CD8-positive, alpha-beta memory T cell (primary cell): ENCODE measurements around the gene LYZL6. TPM values are rescaled to one million over a fixed set of nuclear protein-coding genes. Genes with fewer than 3 reads are reported as not detected.

Experiments used
- CTCF ChIA-PET: fragments of 350-600 bp; sonication (Branson Sonifier 250); formaldehyde crosslinking; loops from one replicate; lab custom pipeline; 2021; ENCODE audit warnings: antibody characterized with exemption; lab: Charles Lee
- POLR2A ChIA-PET: fragments of 350-600 bp; sonication (Branson Sonifier 250); formaldehyde crosslinking; loops from one replicate; lab custom pipeline; 2021; ENCODE audit warnings: antibody characterized with exemption; lab: Charles Lee
- DNase-seq, 5 donors: peaks; one replicate each; pipeline versions ENCODE4 v3.0.0 to v3.0.0-alpha.2; 2020 to 2022; ENCODE audit warnings: mixed read lengths in 1 of 5
- H3K27ac ChIP-seq: one replicate; pipeline ENCODE4 v1.7.0; 2013; ENCODE audit warnings: low read depth, mild to moderate bottlenecking, low read length, moderate library complexity
- H3K27me3 ChIP-seq: 2 replicates; pipeline ENCODE4 v1.7.0; 2013; ENCODE audit warnings: low read length, mild to moderate bottlenecking; ENCODE audit not compliant: insufficient read depth, poor library complexity, severe bottlenecking
- H3K36me3 ChIP-seq: 2 replicates; pipeline ENCODE4 v1.7.0; 2013; ENCODE audit warnings: mild to moderate bottlenecking, low read length, moderate library complexity; ENCODE audit not compliant: insufficient read depth
- H3K4me1 ChIP-seq: 2 replicates; pipeline ENCODE4 v1.7.0; 2013; ENCODE audit warnings: mild to moderate bottlenecking, low read length, moderate library complexity; ENCODE audit not compliant: insufficient read depth
- H3K4me3 ChIP-seq: 2 replicates; pipeline ENCODE4 v1.7.0; 2013; ENCODE audit warnings: mild to moderate bottlenecking, low read length
- H3K9me3 ChIP-seq: 2 replicates; pipeline ENCODE4 v1.7.0; 2013; ENCODE audit warnings: mild to moderate bottlenecking, low read length
- H3K27ac Mint-ChIP-seq, 8 donors: one replicate each; pipeline ENCODE4 v1.8.0; 2020 to 2021; ENCODE audit warnings: mixed read lengths in 8 of 8, mild to moderate bottlenecking in 6 of 8, inconsistent platforms in 3 of 8, moderate library complexity in 3 of 8
- H3K27me3 Mint-ChIP-seq, 2 donors: one replicate each; pipeline ENCODE4 v1.8.0; 2020 to 2021; ENCODE audit warnings: mixed read lengths in 2 of 2, mild to moderate bottlenecking in 1 of 2, moderate library complexity in 1 of 2
- H3K36me3 Mint-ChIP-seq, 3 donors: one replicate each; pipeline ENCODE4 v1.8.0; 2020 to 2021; ENCODE audit warnings: mixed read lengths in 3 of 3, inconsistent platforms in 1 of 3, mild to moderate bottlenecking in 1 of 3
- H3K4me1 Mint-ChIP-seq, 3 donors: one replicate each; pipeline ENCODE4 v1.8.0; 2020 to 2021; ENCODE audit warnings: mixed read lengths in 3 of 3, inconsistent platforms in 1 of 3, mild to moderate bottlenecking in 1 of 3
- H3K4me3 Mint-ChIP-seq, 7 donors: one replicate each; pipeline ENCODE4 v1.8.0; 2020 to 2021; ENCODE audit warnings: mixed read lengths in 7 of 7, mild to moderate bottlenecking in 6 of 7, moderate library complexity in 4 of 7, inconsistent platforms in 2 of 7
- H3K9me3 Mint-ChIP-seq, 5 donors: one replicate each; pipeline ENCODE4 v1.8.0; 2020 to 2022; ENCODE audit warnings: mixed read lengths in 5 of 5, mild to moderate bottlenecking in 3 of 5, moderate library complexity in 2 of 5, inconsistent platforms in 1 of 5
- polyA plus RNA-seq: library from polyadenylated mRNA; unstranded; fragments of 300-500 nt; fragmentation: Illumina TruSeq; gene quantifications from one replicate; pipeline ENCODE4 v1.2.3, GENCODE V29; 2021
- total RNA-seq, 2 experiments: library from RNA; stranded (reverse); gene quantifications; one replicate each; pipeline ENCODE4 v1.2.3, GENCODE V29; 2021

LYZL6 gene
- total and polyA plus RNA-seq, 3 experiments from 2014 or later, result not detected

DNA sequence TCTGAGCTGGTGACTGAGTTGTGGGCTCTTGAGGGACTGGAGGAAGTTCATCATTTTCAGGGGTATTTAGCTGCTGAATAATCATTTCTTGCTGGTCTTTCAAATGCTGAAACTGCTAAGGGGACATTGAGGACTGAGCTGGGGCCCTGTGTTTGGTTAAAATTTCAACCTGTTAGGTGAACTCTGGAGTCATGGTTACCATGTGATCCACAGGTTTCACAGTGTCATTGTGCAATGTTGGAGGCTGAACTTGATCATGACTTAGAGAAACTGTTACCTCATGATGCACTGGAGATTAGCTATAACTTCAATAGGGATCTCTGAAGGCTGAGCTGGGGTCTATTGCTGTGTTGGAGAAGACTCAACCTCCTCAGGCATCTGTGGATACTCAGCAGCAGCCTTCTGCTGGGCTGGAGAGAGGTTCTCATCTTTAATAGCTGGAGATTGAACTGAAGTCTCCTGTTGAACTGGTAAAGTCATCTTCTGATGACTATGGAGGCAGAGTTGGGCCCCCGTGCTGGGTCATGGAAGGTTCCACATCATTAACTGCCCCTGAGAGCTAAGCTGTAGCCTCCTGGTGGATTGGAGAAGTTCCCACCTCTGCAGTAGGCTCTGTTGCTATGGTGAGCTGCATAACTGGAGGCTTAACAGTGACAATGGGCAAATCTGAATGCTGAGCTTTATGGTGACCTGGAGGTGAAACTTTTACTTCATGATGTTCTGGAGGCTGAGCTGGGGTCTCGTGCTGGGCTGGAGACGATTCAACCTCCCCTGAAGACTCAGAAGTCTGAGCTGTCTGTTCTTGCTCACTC is 28.2 kb downstream of the LYZL6 start:
- H3K9me3 ChIP-seq, result no peaks in the 10 kb centered on the region
- no peak overlapping the region for H3K4me3 ChIP-seq
- peak overlapping the region in 3 of 8 donors; percentile 29 to 73 (median 36) for H3K27ac Mint-ChIP-seq
- POLR2A ChIA-PET, result interaction anchor here (1.5 kb wide), 1 partner anchor 47 kb away, joined by 4 read pairs; the partner anchor contains the start of gene HEATR9
- H3K9me3 Mint-ChIP-seq, result no peaks in the 10 kb centered on the region
- H3K4me1 Mint-ChIP-seq, result peaks cover 57 to 85% (median 64%) of the 10 kb centered on the region in 3 donors
- no peaks in the 10 kb centered on the region for H3K36me3 ChIP-seq
- H3K27me3 ChIP-seq, result no peaks in the 10 kb centered on the region
- DNase-seq, result no peak
- peaks cover 22% of the 10 kb centered on the region for H3K4me1 ChIP-seq
- CTCF ChIA-PET, result interaction anchor here (0.8 to 3.2 kb wide), 8 partner anchors 8 to 66 kb away, joined by 3 to 13 read pairs (median 5); partner anchors contain the start of genes HEATR9 and RDM1
- peaks cover 4 to 9% (median 8%) of the 10 kb centered on the region in 3 donors for H3K36me3 Mint-ChIP-seq
- H3K4me3 Mint-ChIP-seq, result peak overlapping the region in 3 of 7 donors; percentile 8 to 19 (median 16)
- H3K27ac ChIP-seq, result no peak overlapping the region
- no peaks in the 10 kb centered on the region for H3K27me3 Mint-ChIP-seq

DNA sequence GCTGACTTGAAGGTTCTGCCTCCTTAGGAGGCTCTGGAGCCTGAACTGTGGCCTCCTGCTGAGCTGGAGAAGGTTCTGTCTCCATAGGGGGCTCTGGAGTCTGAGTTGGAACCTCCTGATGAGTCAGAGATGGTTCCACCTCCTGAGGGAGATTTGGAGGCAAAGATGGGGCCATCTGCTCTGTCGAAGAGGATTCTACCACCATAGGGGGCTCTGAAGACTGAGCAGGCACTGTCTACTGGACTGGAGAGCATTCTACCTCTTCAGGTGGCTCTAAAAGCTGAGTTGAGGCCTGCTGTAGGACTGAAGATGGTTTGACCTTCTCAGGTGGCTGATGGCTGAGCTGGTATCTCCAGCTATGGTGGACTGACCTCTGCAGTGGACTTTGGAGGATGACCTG is 29.2 kb downstream of the LYZL6 start:
- CTCF ChIA-PET, result interaction anchor here (1.2 to 3.2 kb wide), 4 partner anchors 13 to 65 kb away, joined by 4 to 13 read pairs (median 6); partner anchors contain the start of gene RDM1
- Histone ChIP-seq H3K27me3 (no peaks in the 10 kb centered on the region), H3K9me3 (no peaks in the 10 kb centered on the region), H3K27ac (no peak overlapping the region), H3K4me1 (peaks cover 22% of the 10 kb centered on the region), H3K4me3 (no peak overlapping the region), H3K36me3 (no peaks in the 10 kb centered on the region)
- H3K9me3 Mint-ChIP-seq, result no peaks in the 10 kb centered on the region
- no peak for DNase-seq
- H3K4me1 Mint-ChIP-seq, result peaks cover 58 to 85% (median 66%) of the 10 kb centered on the region in 3 donors
- H3K27ac Mint-ChIP-seq, result peak overlapping the region in 2 of 8 donors; percentile 8 to 10
- POLR2A ChIA-PET, result interaction anchor here (0.8 to 1.5 kb wide), 2 partner anchors 16 to 46 kb away, joined by 3 to 4 read pairs; partner anchors contain the start of gene HEATR9
- H3K4me3 Mint-ChIP-seq, result peak overlapping the region in 2 of 7 donors; percentile 35 to 46
- H3K27me3 Mint-ChIP-seq, result no peaks in the 10 kb centered on the region
- H3K36me3 Mint-ChIP-seq, result peaks cover 0 to 9% (median 8%) of the 10 kb centered on the region in 3 donors

DNA sequence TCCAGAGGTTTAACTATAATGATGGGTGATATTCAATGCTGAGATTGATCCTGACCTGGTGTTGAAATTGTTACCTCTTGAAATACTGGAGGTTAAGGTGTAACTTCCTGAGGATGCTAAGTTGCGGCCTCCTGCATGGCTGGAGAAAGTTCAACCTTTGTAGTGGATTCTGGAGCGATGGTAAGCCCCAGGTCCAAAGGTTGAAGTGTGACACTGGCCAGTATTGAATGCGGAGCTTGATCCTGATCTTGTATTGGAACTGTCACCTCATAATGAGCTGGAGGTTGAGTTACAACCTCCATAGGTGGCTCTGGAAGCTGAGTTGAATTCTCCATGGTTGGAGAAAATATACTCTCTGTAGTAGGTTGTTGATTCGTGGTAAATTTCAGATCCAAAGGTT is 29.9 kb downstream of the LYZL6 start:
- no peaks in the 10 kb centered on the region for H3K27me3 Mint-ChIP-seq
- peak overlapping the region in 6 of 7 donors; percentile 35 to 77 (median 62) for H3K4me3 Mint-ChIP-seq
- DNase-seq, result no peak
- no peak overlapping the region for H3K4me3 ChIP-seq
- no peaks in the 10 kb centered on the region for H3K9me3 Mint-ChIP-seq
- H3K4me1 ChIP-seq, result peaks cover 22% of the 10 kb centered on the region
- CTCF ChIA-PET, result interaction anchor here (1.2 to 3.2 kb wide), 2 partner anchors 13 to 17 kb away, joined by 4 to 13 read pairs; partner anchors contain the start of gene RDM1
- POLR2A ChIA-PET, result interaction anchor here (0.8 kb wide), 1 partner anchor 15 kb away, joined by 3 read pairs; no protein-coding TSS in a partner anchor
- peak overlapping the region in 4 of 8 donors; percentile 27 to 76 (median 40) for H3K27ac Mint-ChIP-seq
- no peaks in the 10 kb centered on the region for H3K36me3 ChIP-seq
- H3K36me3 Mint-ChIP-seq, result peaks cover 5 to 10% (median 9%) of the 10 kb centered on the region in 3 donors
- H3K4me1 Mint-ChIP-seq, result peaks cover 61 to 88% (median 70%) of the 10 kb centered on the region in 3 donors
- H3K27me3 ChIP-seq, result no peaks in the 10 kb centered on the region
- H3K27ac ChIP-seq, result no peak overlapping the region
- H3K9me3 ChIP-seq, result no peaks in the 10 kb centered on the region

- peak overlapping the region in 4 of 8 donors; percentile 3 to 76 (median 41) for H3K27ac Mint-ChIP-seq
- no peaks in the 10 kb centered on the region for H3K36me3 ChIP-seq
- H3K9me3 ChIP-seq, result no peaks in the 10 kb centered on the region
- no peaks in the 10 kb centered on the region for H3K27me3 Mint-ChIP-seq
- peaks cover 61 to 88% (median 72%) of the 10 kb centered on the region in 3 donors for H3K4me1 Mint-ChIP-seq
- H3K36me3 Mint-ChIP-seq, result peaks cover 5 to 10% (median 7%) of the 10 kb centered on the region in 3 donors
- no peak overlapping the region for H3K4me3 ChIP-seq
- DNase-seq, result no peak
- ChIA-PET POLR2A (no interaction called here), CTCF (no interaction called here)
- H3K4me1 ChIP-seq, result peaks cover 22% of the 10 kb centered on the region
- no peaks in the 10 kb centered on the region for H3K27me3 ChIP-seq
- H3K4me3 Mint-ChIP-seq, result peak overlapping the region in 5 of 7 donors; percentile 12 to 77 (median 60)
- no peaks in the 10 kb centered on the region for H3K9me3 Mint-ChIP-seq
- no peak overlapping the region for H3K27ac ChIP-seq
Observed at GRCh38 chr17:35912942-35913341, 30.6 kb downstream of the LYZL6 start.

DNA sequence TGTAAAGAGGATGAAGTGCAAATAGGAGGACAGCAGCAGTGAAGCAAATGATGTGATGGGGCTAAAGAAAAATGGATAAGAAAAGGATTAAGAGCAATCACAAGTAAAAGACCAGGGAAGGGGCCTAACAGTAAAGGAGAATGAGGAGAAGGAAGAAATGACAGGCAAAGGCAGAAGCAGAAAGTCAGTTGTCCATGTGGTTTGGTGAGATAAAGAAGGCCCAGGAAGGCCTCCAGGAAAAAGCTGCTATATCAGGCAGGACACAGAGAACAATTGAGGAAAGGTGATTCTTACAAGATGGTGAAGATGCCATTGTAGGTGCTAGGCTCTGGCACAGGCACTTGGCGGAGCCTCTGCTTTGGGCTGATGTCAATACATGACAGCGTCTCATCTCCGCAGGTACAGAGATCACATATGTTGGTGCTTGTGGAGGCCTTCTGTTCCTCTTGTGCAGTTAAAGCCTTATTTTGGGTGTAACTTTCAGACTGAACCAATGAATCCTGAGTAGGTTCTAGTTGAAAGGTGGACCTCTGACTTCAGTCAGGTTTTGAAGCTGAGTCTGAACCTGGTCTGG is 31.1 kb downstream of the LYZL6 start:
- no peak overlapping the region for H3K4me3 ChIP-seq
- Mint-ChIP-seq H3K27me3 (no peaks in the 10 kb centered on the region), H3K27ac (peak overlapping the region in 2 of 8 donors; percentile 3 to 39), H3K4me3 (peak overlapping the region in 1 of 7 donors; percentile 63), H3K9me3 (no peaks in the 10 kb centered on the region), H3K4me1 (peaks cover 66 to 92% (median 77%) of the 10 kb centered on the region in 3 donors), H3K36me3 (peaks cover 4 to 10% (median 7%) of the 10 kb centered on the region in 3 donors)
- H3K36me3 ChIP-seq, result no peaks in the 10 kb centered on the region
- POLR2A ChIA-PET, result no interaction called here
- H3K27me3 ChIP-seq, result no peaks in the 10 kb centered on the region
- CTCF ChIA-PET, result interaction anchor here (1.0 kb wide), 1 partner anchor 35 kb away, joined by 3 read pairs; no protein-coding TSS in a partner anchor
- no peaks in the 10 kb centered on the region for H3K9me3 ChIP-seq
- H3K27ac ChIP-seq, result no peak overlapping the region
- H3K4me1 ChIP-seq, result peaks cover 22% of the 10 kb centered on the region
- DNase-seq, result no peak

DNA sequence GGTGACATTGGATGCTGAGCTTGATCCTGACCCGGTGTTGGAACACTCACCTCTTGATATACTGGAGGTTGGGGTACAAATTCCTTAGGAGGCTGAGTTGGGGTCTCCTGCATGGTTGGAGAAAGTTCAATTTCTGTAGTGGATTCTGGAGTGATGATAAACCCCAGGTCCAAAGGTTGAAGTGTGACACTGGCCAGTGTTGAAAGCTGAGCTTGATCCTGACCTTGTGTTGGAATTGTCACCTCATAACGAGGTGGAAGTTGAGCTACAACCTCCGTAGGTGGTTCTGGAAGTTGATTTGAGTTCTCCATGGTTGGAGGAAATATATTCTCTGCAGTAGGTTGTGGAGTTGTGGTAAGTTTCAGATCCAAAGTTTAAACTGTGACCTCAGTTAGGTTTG is 34.1 kb downstream of the LYZL6 start:
- Mint-ChIP-seq H3K9me3 (no peaks in the 10 kb centered on the region), H3K27ac (peak overlapping the region in 1 of 8 donors; percentile 2), H3K36me3 (peaks cover 4 to 10% (median 8%) of the 10 kb centered on the region in 3 donors), H3K4me3 (peak overlapping the region in 1 of 7 donors; percentile 62), H3K4me1 (peaks cover 67 to 92% (median 84%) of the 10 kb centered on the region in 3 donors), H3K27me3 (no peaks in the 10 kb centered on the region)
- POLR2A ChIA-PET, result interaction anchor here (1.0 to 1.3 kb wide), 2 partner anchors 13 to 38 kb away, joined by 3 read pairs; no protein-coding TSS in a partner anchor
- Histone ChIP-seq H3K4me3 (no peak overlapping the region), H3K4me1 (peaks cover 16% of the 10 kb centered on the region), H3K27me3 (no peaks in the 10 kb centered on the region), H3K36me3 (no peaks in the 10 kb centered on the region), H3K9me3 (no peaks in the 10 kb centered on the region), H3K27ac (no peak overlapping the region)
- DNase-seq, result no peak
- CTCF ChIA-PET, result interaction anchor here (1.1 to 4.3 kb wide), 6 partner anchors 11 to 61 kb away, joined by 4 to 32 read pairs (median 6); partner anchors contain the start of gene CCL5

- Mint-ChIP-seq H3K27ac (peak overlapping the region in 3 of 8 donors; percentile 22 to 87 (median 65)), H3K36me3 (peaks cover 4 to 15% (median 10%) of the 10 kb centered on the region in 3 donors), H3K4me1 (peaks cover 64 to 92% (median 77%) of the 10 kb centered on the region in 3 donors), H3K9me3 (no peaks in the 10 kb centered on the region), H3K4me3 (no peak overlapping the region), H3K27me3 (no peaks in the 10 kb centered on the region)
- no peak for DNase-seq
- Histone ChIP-seq H3K9me3 (no peaks in the 10 kb centered on the region), H3K4me1 (peaks cover 3% of the 10 kb centered on the region), H3K27ac (no peak overlapping the region), H3K27me3 (no peaks in the 10 kb centered on the region), H3K36me3 (no peaks in the 10 kb centered on the region), H3K4me3 (no peak overlapping the region)
- ChIA-PET POLR2A (interaction anchor here (1.2 to 1.3 kb wide), 2 partner anchors 11 to 36 kb away, joined by 3 to 8 read pairs; no protein-coding TSS in a partner anchor), CTCF (interaction anchor here (0.7 to 4.3 kb wide), 12 partner anchors 8 to 144 kb away, joined by 3 to 32 read pairs (median 4); partner anchors contain the start of gene CCL5)
Observed at GRCh38 chr17:35907691-35908090, 35.8 kb downstream of the LYZL6 start.
